HG03064 (cell line): ENCODE measurements around the gene BLM.

Experiments
- ATAC-seq: cut with Tn5 transposase; IDR thresholded peaks from one replicate; pipeline ENCODE4 v1.9.1; 2021; ENCODE audit warnings: low read depth; ENCODE audit not compliant: unreplicated experiment

The BLM gene

GRCh38 chr15:90691369-90691768, 25.8 kb upstream of the BLM start:
- no peak for ATAC-seq

GRCh38 chr15:90691982-90692773, 25.0 kb upstream of the BLM start:
- ATAC-seq: peak; percentile 78

GRCh38 chr15:90694987-90695386, 22.2 kb upstream of the BLM start:
- no peak for ATAC-seq

GRCh38 chr15:90697175-90697574, 20.0 kb upstream of the BLM start:
- no peak for ATAC-seq

DNA sequence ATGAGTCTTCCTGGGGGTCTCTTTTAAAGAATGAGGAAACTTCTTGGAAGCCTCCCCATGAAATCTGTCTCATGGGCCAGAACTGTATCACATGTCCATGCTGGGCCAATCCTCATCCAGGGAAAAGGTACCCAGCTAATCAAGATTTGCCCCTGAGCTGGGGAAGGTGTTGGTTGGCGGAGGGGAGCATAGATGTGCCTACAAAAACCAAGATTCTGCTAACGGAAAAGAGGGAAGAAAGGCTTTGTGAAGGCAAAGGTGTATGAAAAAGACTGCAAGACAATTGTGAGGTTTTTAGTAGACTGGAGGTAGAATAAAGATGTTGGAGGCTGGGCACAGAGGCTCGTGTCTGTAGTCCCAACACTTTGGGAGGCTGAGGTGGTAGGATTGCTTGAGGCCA, 18.5 kb upstream of the BLM start:
- ATAC-seq: no peak

DNA sequence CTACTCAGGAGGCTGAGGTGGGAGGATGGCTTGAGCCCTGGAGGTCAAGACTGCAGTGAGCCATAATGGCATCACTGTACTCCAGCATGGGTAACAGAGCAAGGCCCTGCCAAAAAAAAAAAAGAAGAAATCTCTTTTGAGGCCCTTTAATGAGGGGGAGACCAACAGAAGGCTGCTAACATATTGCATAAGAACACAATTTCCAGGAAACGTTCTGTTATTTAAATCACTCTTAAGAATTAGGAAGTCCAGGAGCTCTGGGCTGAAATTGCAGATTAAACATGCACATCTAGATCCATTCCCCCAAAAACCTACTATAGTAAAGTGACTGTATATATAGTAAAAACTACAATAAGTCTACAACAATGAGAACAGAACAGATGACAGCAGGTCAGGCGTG, 16.1 kb upstream of the BLM start:
- no peak for ATAC-seq

DNA sequence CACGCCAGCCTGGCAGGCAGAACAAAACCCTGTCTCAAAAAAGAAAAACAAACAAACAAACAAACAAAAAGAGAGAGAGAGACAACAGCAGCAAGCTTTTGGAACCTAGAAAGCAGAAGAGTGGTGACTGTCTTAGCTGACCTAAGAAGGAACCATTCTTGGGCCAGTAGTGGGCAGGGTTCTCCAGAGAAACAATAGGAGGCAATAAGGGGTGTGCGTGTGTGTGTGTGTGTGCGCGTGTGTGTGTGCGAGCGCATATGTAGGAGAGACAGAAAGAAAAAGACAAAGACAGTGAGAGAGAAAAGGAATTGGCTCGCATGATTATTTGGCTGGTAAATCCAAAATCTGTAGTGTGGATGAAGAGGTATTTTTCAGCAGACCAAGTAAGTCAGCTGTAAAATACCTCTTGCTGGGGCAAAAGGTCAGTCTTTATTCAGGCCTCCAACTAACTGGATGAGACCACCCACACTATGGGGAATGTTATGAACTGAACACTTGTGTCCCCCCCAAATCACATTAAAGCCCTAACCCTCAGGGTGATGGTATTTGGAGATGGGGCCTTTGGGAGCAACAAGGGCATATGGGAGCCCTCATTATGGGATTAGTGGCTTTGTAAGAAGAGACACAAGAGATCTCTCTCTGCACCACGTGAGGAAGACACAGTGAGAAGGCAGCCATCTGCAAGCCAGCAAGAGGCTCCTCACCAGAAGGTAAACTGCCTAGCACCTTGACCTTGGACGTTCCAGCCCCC, 15.1 kb upstream of the BLM start:
- ATAC-seq: no peak

GRCh38 chr15:90703455-90703854, 13.7 kb upstream of the BLM start:
- no peak for ATAC-seq

GRCh38 chr15:90705212-90705611, 11.9 kb upstream of the BLM start:
- ATAC-seq: no peak

GRCh38 chr15:90706394-90707327, 10.5 kb upstream of the BLM start:
- ATAC-seq: no peak

DNA sequence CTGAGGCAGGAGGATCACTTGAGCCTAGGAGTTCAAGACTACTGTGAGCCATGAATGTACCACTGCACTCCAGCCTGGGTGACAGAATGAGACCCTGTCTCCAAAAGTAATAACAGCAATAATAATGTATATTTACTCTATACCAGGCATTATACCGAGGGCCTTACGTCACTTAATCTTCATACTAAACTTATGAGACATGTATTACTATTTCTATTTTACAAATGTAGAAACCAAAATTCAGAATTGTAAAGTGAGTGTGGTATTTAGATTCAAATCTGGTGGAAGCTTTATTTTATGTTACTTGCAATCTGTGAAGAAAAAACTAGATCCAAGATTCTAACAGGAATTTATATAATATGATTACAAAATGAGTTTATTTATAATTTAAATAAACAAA, 9.7 kb upstream of the BLM start:
- ATAC-seq: no peak

GRCh38 chr15:90708516-90708915, 8.6 kb upstream of the BLM start:
- no peak for ATAC-seq

- ATAC-seq: no peak
These were observed 7.9 kb upstream of the BLM start for GRCh38 chr15:90709278-90709677.

DNA sequence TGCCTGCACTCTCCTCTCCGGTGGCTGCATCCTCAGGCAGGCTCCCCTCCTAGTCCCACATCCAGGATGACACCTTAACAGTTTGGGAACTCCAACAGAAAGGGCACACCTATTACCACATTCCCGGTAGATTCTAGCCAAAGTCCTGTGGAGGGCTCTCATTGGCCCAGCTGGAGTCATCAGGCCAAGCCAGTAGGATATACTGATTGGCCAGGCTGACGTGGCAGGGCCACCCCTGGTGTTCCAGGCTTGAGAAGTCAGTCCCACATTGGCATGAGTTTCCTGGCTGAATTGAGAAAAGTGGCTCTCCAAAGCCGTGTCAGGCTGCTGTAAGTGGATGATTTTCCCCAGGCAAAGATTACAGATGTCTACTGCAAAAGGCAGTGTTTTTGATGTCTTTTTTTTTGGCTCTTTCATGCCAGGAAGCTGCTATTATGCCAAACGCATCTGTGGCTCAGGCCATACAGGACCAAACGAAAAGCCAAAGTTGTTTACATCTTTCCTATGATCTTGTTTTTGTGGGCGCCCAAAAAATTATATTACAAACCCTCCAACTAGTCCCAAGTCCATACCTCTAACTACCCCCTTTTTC, 6.6 kb upstream of the BLM start:
- no peak for ATAC-seq

DNA sequence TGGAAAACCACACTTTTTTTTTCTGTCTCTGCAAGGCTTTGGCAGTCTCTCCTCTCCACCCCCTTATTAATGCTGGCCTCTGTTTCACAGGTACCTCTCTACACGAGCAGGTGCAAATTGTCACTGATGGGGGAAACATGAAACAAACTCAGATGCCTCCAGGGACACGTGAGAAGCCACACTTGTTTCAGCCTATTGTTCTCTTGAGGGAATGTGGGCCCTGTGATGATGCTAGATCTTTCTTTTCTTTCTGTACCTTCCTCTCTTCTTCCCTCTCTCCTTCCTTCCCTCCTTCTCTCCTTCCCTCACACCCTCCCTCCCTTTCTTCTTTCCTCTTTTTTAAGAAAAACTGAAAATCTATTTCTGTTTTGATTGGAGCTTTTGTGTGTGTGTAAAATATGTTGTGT, 5.7 kb upstream of the BLM start:
- no peak for ATAC-seq

DNA sequence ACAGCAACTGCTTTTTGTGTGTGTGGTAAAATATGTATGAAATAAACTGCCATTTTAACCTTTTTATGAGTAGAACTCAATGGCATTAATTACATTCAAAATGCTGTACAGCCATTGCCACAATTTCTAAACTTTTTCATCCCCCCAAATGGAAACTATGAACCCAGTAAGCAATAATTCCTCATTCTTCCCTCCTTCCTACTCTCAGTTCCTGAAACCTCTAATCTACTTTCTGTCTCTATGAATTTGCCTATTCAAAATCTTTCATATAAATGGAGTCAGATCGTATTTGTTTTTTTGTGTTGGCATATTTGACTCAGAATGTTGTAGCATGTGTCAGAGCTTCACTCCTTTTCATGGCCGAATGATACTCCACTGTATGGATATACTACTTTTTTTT, 5.3 kb upstream of the BLM start:
- ATAC-seq: no peak

DNA sequence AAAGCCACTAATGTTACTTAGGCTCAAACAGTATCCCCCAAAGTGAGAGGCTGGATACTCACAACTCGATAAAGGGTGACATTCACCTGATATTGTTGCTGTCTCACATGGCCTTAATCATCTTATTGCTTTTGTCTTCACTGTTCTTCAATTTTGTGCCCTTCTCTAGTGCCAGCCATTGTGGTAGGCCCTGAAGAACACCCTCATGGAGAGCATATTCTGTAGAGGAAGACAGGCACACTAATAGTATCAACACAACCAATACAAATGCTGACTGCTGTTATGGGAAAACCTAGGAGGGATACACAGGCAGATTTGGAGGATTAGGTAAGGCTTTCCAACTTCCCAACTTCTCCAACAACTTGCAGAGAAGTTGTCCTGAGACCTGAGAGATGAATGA, 4.1 kb upstream of the BLM start:
- ATAC-seq: no peak

DNA sequence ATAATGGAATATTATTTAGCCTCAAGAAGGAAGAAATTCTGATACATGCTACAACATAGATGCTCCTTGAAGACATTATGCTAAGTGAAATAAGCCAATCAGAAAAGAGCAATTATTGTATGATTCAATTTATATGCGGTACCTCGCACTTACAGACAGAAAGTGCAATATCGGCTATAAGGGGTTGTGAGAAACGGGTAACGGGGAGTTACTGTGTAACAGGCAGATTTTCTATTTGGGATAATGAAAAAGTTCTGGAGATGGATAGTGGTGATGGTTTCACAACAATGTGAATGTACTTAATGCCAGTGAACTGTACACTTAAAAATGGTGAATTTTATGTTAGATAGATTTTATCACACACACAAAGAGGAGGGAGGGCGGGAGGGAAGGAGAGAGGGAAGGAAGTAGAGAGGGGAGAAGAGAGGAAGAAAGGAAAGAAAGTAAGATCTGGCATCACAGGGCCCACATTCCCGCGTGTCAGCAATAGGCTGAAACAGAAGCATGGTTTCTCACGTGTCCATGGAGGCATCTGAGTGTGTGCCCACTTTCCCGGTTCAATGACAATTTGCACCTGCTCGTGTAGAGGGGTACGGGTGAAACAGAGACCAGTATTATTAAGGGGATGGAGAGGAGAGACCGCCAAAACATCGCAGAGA, 700 bp upstream of the BLM start:
- ATAC-seq: no peak

DNA sequence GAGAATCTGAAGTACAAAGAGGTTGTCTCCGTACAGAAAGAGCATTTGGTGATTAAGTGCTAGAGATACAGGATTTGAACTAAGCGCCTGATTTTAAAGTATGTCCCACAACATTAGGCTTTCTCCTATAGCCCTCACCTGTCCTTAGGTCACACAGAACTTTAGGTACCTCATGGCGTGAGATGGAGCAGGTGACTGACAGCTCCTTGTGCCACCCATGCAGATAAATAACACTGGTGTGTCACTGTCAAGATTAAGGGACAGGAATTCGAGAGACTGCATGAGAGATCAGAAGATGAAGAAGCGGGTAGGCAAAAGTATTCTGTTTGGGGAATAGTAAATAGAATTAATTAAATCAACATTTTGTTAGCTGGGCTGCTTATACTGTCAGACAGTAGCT, 1.1 kb downstream of the BLM start:
- ATAC-seq: no peak

- ATAC-seq: no peak
These were observed 3.0 kb downstream of the BLM start for GRCh38 chr15:90720131-90720530.
